DLD1 (cell line): ENCODE measurements around the gene MYMX.
"Not testable (repeated sequence)": the region's sequence is repeated elsewhere in the genome, so short reads cannot be mapped to it uniquely, and the experiment has no call there.

Experiments
- in situ Hi-C: cut with HindIII; loops from 2 replicates; pipeline ENCODE4 v1.10.0; 2017; ENCODE audit warnings: low sequenced_read_pairs

The MYMX gene

DNA sequence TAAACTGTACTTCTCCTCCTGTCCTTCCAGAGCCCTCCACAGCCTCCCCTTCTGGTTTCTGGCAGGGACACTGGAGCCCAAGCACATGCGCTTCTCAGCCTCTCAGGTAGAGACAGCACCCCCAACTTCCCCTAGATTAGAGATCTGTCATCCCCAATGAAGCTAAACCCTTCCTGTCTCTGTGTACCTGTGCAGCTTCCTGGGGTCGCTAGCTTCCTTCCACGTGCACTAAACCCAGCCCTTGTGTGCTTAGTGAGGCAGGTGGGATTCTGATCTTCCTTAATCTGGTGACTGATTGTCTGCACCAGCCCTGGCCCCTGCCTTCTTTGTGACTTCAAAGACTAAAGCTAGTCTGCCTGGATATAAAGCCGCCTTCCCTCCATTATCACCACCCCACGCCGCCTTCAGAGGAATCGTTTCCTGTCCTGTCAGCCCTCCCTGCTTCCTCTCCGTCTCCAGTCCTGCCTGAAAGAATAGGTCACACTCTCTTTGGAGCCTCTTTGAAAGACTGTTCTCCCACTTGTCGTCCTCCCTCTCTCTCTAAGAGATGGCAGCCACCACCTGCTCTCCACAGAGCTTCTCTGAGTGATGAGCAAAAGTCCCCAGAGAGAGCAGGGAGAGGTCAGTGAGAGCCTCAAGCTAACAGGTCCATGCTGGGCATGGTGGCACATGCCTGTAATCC, 30.6 kb upstream of the MYMX start:
- in situ Hi-C loops: no loop called here

DNA sequence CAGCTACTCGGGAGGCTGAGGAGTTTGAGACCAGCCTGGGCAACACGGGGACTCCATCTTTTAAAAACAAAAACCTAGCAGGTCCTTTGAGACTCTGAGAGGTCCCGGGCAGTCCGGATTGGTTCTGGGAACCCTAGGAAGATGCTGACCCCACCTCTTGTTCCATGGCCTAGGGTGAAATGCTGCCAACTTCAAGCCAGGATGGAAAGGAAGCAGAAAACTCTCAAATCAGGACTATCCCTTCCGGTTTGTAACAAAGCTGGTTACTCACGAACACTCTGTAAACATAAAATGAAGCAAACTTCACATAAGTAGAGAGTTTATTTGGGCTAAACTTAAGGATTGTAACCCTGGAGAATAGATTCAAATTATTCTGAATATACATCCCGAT, 30.1 kb upstream of the MYMX start:
- in situ Hi-C loops: no loop called here

DNA sequence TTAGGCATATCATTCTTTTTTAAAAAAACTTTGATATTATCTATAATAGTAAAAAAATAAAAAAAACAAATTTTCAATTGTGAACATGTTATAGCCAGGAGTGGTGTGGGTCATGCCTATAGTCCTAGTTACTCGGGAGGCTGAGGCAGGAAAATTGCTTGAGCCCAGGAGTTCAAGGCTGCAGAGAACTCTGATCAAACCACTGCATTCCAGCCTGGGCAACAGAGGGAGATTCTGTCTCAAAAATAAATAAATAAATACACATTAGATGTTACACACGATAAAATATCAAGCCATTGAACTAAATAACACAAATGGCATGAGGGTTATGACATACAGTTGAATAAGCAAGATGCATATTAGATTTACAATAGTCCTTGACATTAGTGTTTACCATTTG, 27.9 kb upstream of the MYMX start:
- in situ Hi-C loops: no loop called here

DNA sequence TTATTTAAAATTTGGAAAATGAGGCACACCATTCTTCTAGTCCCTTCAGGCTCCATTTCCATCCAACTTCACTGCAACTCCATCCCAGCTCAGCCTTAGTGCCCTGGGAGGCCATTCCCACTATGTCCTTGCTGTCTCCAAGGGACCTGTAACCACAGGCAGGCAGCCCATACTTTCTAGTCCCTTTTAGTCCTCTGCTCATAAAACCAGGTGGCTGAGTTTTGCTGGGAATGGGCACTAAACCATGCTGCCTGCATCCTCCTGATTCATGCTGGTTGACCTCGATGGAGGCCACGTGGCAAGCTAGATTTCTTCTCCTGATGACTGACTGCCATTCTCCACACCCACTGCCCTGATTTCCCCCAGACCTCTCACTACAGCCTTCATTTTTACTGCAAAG, 27.5 kb upstream of the MYMX start:
- in situ Hi-C loops: no loop called here

DNA sequence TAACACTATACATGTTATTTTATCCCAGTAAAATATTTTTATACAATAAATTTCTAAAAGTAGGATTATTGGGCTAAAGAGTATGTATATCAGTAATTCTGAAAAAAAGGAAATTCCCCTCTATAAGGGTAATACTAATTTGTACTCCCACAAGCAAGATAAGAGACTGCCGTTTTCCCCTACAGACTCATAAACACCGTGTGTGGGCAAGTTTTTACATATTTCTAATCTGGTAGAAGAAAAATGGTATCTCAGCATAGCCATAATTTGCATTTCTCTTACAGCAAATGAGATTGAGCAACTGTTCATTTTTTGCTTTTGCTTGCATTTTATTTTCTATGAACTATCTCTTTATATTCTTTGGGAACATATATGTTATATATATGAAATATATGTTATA, 26.0 kb upstream of the MYMX start:
- in situ Hi-C loops: no loop called here

DNA sequence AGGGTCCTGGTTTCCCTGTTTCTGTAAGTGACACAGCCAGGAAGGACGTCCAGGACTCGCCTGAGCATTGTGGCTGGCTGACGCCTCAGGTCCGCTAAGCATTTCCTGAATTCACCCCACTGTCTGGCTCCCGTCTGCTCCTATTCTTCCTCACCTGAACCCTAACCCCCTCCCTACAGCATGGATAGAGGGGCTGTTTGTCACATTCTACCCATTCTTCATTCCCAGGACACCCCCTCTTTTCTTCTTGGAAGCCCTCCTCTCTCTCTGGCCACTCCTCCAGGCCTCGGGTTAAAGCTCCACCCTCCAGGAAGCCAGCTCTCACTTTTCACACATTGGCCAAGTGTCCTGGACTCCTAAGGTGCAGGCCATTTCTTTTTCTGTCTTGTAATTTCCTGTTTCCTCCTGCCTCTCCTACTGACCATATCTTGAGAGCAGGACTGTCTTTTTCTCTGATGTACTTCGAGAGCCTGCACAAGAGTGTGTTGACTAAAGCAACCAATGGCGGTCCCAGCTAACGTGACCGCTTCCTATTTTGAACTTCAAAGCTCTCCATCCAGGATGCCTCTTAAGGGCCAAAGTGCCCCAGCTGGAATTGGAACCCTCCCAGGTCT, 24.2 kb upstream of the MYMX start:
- in situ Hi-C loops: no loop called here

DNA sequence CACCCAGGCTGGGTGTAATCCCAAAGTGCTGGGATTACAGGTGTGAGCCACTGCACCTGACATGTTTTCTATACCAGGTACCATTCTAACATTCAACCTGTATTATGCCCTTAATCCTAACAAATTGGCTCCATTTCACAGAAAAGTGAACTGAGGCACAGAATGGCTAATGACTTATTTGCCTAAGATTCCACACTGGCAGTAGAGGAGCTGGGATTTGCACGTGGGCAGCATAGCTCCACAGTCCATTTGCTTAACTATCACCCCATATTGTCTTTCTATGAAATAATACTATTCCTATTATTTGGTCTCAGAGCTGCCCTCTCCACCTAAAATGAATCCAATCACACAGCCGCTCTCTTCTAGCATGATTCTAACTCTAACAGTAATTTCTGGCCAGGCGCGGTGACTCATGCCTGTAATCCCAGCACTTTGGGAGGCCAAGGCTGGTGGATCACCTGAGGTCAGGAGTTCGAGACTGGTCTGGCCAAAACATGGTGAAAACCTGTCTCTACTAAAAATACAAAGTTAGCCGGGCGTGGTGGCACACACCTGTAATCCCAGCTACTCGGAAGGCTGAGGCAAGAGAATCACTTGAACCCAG, 23.3 kb upstream of the MYMX start:
- in situ Hi-C loops: no loop called here

DNA sequence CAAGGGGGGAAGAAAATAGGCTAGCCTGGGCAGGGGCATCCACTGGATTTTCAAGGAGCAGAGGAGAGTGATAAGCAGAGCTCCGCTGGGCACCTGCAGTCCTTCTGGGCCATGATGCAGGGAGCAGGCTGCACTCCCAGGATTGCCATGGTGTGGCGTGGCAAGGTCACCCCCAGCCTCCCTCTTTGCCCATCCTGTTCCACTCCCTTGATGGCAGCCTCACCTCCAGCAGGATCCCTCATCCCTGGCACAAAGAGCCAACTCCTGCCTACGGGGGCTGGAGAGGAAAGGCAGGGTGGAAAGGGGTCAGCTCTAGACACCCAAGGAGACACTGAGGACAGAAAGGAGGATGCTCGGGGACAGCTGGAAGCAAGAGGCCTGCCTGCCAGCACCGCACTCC, 22.4 kb upstream of the MYMX start:
- in situ Hi-C loops: no loop called here

DNA sequence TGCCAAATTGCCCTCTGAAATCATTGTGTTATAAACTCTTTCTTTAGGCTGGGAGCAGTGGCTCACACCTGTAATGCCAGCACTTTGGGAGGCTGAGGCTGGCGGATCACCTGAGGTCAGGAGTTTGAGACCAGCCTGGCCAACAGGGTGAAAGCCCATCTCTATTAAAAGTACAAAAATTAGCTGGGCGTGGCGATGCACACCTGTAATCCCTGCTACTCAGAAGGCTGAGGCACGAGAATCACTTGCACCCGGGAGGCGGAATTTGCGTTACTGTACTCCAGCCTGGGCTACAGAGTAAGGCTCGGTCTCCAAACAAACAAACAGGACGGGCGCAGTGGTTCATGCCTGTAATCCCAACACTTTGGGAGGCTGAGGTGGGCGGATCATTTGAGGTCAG, 20.4 kb upstream of the MYMX start:
- in situ Hi-C loops: not testable (repeated sequence)

DNA sequence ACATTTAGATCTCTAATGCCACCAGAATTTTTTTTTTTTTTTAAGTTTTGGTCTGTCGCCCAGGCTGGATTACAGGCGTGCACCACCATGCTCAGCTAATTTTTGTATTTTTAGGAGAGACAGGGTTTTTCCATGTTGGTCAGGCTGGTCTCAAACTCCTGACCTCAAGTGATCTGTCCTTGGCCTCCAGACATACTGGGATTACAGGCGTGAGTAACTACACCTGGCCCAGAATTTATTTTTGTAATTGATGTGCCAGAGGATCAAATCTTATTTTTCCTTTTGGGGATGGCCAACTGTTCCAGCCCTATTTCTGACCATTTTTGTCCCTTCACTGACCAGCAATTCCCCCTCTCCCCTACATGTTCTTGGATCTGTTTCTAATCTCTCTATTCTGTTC, 18.0 kb upstream of the MYMX start:
- in situ Hi-C loops: no loop called here

DNA sequence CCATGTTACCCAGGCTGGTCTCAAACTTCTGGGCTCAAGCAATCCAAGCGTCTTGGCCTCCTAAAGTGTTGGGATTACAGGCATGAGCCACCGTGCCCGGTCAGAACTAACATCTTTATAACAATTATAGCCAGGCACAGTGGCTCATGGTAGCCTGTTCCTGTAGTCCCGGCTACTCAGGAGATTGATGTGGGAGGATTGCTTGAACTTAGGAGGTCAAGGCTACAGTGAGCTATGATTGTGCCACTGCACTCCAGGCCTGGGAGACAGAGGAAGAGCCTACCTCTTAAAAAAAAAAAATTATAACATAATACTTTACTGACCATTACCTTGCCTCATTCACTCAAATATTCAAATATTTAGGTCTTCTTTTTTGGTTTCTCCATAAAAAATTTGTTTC, 16.8 kb upstream of the MYMX start:
- in situ Hi-C loops: no loop called here

DNA sequence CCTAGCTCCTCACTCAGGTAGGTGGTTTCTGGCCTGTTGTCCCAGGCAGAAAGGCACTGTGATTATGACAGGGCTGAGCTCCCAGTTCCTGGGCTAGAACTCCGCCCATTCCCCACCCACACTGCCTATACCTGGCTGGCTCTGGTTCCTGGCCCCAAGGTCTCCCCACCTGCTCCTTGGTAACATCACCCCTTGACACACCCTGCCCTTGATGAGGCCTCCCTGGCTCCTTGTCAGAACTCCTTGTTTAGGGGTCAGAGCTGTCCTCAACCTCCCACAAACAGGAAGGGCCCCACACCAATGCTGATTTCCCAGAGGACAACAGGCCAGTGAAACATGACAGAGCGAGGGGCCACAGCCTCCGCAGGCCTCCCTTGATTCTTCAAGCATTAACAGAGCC, 15.5 kb upstream of the MYMX start:
- in situ Hi-C loops: no loop called here

DNA sequence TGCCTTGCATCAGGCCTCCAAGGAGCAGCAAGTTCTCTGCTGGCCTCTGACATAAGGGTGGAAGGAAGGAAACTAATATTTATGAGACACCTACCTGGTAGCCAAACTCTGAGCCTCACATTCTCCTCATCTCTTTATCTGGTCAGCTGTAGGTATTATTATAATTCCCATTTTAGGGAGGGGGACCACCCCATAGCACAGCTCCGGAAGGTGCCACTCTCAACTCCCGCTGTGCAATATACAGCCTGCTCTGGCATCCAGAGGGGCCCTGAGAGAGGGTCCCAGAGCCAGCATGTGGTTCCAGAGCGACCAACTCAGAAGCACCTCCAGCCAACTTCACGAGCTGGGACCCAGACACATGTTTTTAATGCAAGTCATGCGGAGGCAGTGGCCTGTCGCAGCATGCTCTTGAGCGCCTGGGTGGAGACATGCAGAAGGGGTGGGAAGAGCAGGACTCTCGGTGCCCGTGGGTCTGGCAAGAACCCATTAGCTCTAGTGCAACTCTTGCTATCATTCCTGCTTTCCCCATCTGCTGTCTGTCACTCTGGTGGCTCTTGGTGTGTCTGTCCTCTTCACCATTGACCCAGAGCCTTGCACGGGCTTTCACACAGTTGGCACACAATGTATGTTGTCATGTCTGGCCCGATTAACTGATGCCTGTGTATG, 15.0 kb upstream of the MYMX start:
- in situ Hi-C loops: no loop called here

DNA sequence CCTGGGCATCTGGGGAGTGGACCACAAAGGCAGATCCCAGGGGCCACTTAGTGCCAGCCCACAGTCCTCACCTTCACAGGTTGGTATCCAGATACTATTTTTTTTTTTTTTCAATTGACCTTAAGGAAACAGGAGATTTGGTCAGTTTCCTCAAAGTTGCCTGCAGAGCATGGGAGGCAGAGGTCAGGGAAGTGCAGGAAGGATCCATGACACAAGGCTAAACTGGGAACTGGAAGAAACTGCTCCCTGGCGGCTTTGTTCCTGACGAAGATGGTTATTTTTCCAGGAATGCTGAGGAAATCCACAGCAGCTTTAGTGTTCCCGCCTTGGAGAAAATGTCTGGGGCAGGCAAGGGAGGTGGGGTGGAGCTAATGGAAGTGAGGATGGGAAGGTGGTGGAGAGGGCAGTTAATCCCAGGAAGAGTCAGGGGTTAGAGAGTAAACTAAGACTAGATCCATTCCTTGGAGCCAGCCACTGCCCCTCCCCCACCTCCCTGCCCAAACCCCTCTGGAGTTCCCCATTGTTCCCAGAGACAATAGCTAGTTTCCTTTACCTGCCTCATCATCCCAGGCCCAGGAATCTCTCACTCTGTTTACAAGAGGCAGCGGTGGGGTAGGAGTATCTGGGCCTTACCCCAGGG, 14.3 kb upstream of the MYMX start:
- in situ Hi-C loops: no loop called here

DNA sequence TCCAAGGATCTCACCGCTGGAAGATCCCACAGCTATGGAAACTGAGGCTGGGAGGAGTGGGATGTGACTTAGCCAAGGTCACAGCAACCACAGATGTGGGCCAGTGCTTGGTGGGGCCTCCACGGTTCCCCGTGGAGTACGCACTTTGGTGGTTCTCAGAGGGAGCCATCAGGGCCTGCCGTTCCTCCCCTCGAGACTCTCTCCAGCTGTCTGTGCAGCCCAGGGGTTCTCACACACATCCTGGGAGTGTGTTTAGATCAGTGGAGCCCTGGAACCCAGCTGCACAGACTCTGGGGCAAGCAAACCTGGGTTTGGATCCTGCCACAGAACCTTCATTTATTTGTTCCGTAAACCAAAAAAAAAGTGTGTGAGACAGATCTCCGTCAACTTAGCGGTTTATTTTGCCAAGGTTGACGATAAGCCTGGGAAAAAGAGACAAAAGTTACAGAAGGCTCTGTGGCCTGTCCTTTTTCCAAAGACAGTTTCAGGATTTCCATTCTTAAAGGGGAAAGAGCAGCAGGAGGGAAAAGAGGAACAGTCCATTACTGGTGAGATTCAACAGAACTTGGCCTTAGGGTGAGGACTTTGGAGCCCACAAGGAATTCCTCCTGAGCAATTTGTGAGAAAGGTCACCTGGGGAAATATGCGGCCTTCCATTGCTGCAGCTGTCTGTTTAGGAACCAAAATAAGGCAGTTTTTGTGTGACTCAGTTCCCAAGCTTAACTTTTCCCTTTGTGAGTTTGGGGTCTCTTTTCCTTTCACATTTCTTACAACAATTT, 13.6 kb upstream of the MYMX start:
- in situ Hi-C loops: no loop called here

DNA sequence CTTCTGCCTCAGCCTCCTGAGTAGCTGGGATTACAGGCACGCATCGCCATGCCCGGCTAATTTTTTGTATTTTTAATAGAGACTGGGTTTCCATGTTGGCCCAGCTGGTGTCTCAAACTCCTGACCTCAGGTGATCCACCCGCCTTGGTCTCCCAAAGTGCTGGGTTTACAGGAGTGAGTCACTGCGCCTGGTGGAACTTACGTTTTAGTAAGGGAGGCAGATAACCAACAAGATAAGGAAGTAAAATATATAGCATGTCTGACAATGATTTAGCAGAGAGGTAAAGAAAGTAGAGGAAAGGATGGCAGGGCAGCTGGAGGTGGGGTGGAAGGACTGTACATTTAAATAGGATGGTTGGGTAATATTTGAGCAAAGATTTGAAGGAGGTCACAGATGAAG, 12.8 kb upstream of the MYMX start:
- in situ Hi-C loops: no loop called here

DNA sequence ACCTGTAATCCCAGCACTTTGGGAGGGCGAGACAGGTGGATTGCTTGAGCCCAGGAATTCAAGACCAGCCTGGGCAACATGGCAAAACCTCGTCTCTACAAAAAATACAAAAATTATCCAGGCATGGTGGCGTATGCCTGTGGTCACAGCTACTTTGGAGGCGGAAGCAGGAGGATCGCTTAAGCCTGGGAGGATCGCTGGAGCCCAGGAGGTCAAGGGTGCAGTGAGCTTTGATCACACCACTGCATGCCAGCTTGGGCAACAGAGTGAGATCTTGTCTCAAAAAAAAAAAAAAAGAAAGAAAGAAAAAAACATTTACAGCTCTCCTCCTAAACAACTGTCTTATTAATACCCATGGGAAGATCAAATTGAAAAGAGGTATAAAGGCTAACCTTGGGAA, 8.8 kb upstream of the MYMX start:
- in situ Hi-C loops: no loop called here

DNA sequence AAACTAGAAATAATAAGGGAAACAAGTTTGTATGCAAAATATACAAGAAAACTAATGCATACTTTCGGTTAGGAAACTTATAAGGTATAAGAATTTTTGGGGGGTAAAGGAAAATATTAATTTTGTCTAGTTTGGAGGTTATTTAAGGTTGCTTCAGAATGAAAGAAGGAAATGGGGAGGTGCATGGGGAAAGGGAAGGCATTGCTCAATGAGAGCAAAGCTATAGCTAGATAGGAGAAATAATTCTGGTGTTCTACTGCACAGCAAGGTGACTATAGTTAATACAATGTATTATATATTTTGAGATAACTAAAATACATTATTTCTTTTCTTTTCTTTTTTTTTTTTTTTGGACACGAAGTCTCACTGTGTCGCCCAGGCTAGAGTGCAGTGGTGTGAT, 5.4 kb upstream of the MYMX start:
- in situ Hi-C loops: no loop called here

DNA sequence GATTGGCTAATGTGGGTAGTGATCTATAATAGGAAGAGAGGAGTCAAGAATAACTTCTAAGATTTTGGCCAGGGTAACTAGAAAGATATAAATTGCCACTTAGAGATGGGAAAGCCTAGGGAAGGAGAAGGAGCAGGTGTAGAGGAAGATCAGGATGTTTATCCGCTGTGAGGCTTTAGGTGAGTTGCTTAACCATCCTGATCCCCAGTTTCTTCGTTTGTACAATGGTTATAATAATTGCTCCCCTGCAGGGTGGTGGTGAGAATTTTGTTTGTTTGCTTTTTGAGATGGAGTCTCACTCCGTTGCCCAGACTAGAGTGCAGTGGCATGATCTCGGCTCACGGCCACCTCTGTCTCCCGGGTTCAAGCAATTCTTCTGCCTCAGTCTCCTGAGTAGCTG, 2.4 kb upstream of the MYMX start:
- in situ Hi-C loops: no loop called here

DNA sequence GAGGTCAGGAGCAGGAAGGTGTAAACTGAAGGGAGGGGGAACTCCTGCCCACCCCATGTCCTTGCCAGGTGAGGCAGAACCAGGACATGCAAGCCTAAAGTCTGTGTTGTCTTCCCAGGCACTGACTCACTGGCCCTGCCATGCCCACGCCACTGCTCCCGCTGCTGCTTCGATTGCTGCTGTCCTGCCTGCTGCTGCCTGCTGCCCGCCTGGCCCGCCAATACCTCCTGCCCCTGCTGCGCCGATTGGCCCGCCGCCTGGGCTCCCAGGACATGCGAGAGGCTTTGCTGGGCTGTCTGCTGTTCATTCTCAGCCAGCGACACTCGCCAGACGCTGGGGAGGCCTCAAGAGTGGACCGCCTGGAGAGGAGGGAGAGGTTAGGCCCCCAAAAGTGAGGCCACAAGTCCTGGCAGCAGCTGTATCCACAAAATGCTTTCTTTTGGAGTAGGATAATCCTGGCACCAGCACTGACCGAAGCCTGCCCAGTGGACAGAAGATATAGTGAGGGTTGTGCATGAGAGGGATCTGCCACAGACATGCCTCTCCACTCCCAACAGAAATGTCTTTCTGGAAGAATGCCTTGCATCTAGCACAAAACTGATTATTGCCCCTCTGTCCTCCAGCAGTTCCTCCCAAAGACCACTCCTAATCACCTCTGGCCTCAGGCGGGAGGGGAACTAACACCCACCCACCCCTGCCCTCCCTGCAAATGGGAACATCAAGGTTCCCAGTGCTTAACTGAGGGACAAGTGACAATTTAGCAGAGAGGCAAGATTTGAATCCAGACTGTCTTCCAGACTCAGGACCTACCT, 812 bp downstream of the MYMX start:
- in situ Hi-C loops: no loop called here
